ENCODE data around the gene AFDN.

DNA sequence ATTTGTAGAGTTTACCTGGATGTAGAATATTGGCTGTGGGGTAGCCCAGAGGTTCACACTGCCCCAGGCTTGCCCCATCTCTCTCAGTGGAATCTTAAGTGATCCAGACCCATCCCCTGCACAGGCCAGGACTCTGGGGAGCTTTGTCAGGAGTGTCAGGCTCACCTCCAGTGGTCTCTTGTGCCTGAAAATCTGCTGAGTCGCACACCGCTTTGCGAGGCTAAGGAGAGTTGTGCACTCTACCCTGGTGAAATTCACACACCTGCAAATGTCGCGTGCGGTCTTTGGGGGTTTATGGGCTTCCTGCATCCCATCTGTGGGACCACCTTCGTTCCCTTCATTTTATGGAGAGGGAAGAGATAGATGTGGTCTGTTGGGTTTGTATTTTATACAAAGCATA lies 107.1 kb downstream of the AFDN start:
- TF ChIP-seq POLR2A (IDR thresholded peaks at IDR 0.05; ENCODE audit: extremely low read depth, insufficient read length): no peak
- TF ChIP-seq, protein P1, sequence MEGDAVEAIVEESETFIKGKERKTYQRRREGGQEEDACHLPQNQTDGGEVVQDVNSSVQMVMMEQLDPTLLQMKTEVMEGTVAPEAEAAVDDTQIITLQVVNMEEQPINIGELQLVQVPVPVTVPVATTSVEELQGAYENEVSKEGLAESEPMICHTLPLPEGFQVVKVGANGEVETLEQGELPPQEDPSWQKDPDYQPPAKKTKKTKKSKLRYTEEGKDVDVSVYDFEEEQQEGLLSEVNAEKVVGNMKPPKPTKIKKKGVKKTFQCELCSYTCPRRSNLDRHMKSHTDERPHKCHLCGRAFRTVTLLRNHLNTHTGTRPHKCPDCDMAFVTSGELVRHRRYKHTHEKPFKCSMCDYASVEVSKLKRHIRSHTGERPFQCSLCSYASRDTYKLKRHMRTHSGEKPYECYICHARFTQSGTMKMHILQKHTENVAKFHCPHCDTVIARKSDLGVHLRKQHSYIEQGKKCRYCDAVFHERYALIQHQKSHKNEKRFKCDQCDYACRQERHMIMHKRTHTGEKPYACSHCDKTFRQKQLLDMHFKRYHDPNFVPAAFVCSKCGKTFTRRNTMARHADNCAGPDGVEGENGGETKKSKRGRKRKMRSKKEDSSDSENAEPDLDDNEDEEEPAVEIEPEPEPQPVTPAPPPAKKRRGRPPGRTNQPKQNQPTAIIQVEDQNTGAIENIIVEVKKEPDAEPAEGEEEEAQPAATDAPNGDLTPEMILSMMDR (IDR thresholded peaks at IDR 0.05; ENCODE audit: low read depth, low read length): no peak
- TF ChIP-seq, protein P2, sequence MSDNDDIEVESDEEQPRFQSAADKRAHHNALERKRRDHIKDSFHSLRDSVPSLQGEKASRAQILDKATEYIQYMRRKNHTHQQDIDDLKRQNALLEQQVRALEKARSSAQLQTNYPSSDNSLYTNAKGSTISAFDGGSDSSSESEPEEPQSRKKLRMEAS (IDR thresholded peaks at IDR 0.05; ENCODE audit: low read depth, low read length): no peak
